Psoas muscle (tissue), 8 donors: ENCODE results near the gene ARRDC3. TPM values are rescaled to one million over a fixed set of nuclear protein-coding genes. Genes with fewer than 3 reads are reported as not detected.
"Not testable (repeated sequence)": the region's sequence is repeated elsewhere in the genome, so short reads cannot be mapped to it uniquely, and the experiment has no call there.

ENCODE experiments used
- ATAC-seq, 4 donors: fragments of 200-7000 bp; cut with Tn5 transposase; one replicate each; pipeline ENCODE4 v1.9.1; 2020; ENCODE audit warnings: moderate library complexity in 3 of 4, mild to moderate bottlenecking in 2 of 4
- DNase-seq, 2 donors: peaks; one replicate each; pipeline ENCODE4 v3.0.0-alpha.2; 2020
- H3K27ac ChIP-seq: fragments of 200-600 bp; one replicate; pipeline ENCODE4 v1.8.0; 2022
- H3K27me3 ChIP-seq, 3 donors: fragments of 200-600 bp in 1 of 3; one replicate each; pipeline versions ENCODE4 v1.6.1 to v1.8.0; 2013 to 2022; ENCODE audit warnings: low read length in 2 of 3, mild to moderate bottlenecking in 2 of 3, moderate library complexity in 1 of 3; ENCODE audit not compliant: insufficient read depth in 3 of 3
- H3K36me3 ChIP-seq, 2 donors: fragments of 200-600 bp in 1 of 2; one replicate each; pipeline versions ENCODE4 v1.6.1 to v1.8.0; 2013 to 2022; ENCODE audit warnings: low read depth in 1 of 2, mild to moderate bottlenecking in 1 of 2, moderate library complexity in 1 of 2; ENCODE audit not compliant: insufficient read depth in 1 of 2
- H3K4me1 ChIP-seq: fragments of 200-600 bp; one replicate; pipeline ENCODE4 v1.8.0; 2022
- H3K4me3 ChIP-seq: fragments of 200-600 bp; one replicate; pipeline ENCODE4 v1.8.0; 2022; ENCODE audit warnings: mild to moderate bottlenecking
- H3K9me3 ChIP-seq: fragments of 200-600 bp; one replicate; pipeline ENCODE4 v1.8.0; 2022
- WGBS, 3 donors: extraction: QIAGEN DNeasy Blood & Tissue Kit; methylation state at CpG; one replicate each; pipeline versions ENCODE4 v1.1.6 to v1.1.7; 2013; 5-methylcytosine and 5-hydroxymethylcytosine counted together
- intact Hi-C, 2 donors: fragments of 100-400 bp; cut with DNase I; formaldehyde crosslinking; loops; one replicate each; pipeline versions ENCODE4 v1.11.0 to v1.14.2; 2022
- polyA plus RNA-seq, 3 donors: library from polyadenylated mRNA; stranded (reverse); fragments of 200-250 nt; gene quantifications; one replicate each; pipeline ENCODE4 v1.2.3, GENCODE V29; 2013
- total RNA-seq, 4 donors: library from RNA; stranded (reverse); fragmentation: NEBNext Ultra II Directional in 2 of 4; extraction: Animal tissue kit (Norgen Biotek cat#: 25700) in 2 of 4; gene quantifications; one replicate each; pipeline versions ENCODE4 v1.2.1 to v1.2.4, GENCODE V29; 2021 to 2023
- TF ChIP-seq, protein P1 (sequence below): fragments of 200-600 bp; IDR thresholded peaks from one replicate; pipeline ENCODE4 v1.8.0; 2022; ENCODE audit warnings: antibody characterized with exemption
- donor health status: healthy with polysubstance abuse.
- donor health status: DM: no; HTN: no; CAD: no; lungs with moderate emphysema.
- donor health status: Bipolar disorder and iron deficiency.
- donor health status: healthy.
- donor health status: DM: yes; HTN: yes; CAD: no.
- donor health status: DM: no; HTN: no; CAD: no.
- donor health status: DM: no; HTN: no; CAD: no.
- donor health status: DM: yes; HTN: yes; CAD: no.

Gene ARRDC3
- total and polyA plus RNA-seq, 7 donors, result 28.6 to 137 (median 63.2) TPM

DNA sequence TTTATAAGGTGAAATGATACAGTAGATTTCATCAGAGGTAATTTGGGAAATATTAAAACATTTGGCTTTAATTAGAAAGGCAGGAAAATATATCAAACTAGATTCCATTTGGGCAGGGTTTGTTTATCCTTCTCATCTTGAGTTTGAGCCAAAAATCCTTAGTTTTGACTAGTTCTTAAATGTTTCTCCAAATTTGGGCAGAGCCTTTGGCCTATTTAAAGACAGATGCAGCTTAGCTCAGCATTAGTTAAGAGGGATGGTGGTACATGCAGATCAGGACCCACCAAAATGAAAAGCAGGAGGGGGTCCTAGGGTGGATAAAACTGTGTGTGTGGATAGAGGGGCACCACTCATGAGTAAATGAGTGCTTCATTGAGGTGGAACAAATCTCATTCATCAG is 20.3 kb upstream of the ARRDC3 start:
- Histone ChIP-seq H3K27ac (no peak overlapping the region), H3K4me1 (no peaks in the 10 kb centered on the region), H3K9me3 (no peaks in the 10 kb centered on the region), H3K27me3 (no peaks in the 10 kb centered on the region), H3K4me3 (no peak overlapping the region), H3K36me3 (no peaks in the 10 kb centered on the region)
- DNase-seq (no peak), ATAC-seq (no peak)
- intact Hi-C loops, result no loop called here
- TF ChIP-seq, protein P1, sequence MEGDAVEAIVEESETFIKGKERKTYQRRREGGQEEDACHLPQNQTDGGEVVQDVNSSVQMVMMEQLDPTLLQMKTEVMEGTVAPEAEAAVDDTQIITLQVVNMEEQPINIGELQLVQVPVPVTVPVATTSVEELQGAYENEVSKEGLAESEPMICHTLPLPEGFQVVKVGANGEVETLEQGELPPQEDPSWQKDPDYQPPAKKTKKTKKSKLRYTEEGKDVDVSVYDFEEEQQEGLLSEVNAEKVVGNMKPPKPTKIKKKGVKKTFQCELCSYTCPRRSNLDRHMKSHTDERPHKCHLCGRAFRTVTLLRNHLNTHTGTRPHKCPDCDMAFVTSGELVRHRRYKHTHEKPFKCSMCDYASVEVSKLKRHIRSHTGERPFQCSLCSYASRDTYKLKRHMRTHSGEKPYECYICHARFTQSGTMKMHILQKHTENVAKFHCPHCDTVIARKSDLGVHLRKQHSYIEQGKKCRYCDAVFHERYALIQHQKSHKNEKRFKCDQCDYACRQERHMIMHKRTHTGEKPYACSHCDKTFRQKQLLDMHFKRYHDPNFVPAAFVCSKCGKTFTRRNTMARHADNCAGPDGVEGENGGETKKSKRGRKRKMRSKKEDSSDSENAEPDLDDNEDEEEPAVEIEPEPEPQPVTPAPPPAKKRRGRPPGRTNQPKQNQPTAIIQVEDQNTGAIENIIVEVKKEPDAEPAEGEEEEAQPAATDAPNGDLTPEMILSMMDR, result no peak

DNA sequence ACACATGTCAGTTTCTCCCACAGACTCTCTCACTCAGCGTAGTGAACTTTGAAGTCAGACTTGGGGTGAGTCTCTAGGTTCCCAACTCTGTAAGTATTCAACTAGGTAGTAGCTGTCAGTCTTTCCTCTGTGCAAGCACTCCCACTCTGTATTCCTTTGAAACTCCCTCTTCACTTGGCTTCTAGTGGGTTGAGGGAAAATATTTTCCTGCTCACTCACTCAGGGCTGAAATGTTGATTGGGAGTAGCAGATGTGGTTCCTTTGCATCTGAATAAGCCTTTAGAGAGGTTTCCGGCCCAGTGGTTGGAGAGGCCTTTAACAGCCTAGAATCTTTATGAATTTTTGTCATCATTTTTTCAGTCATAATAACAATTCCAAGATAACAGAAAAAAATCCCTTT is 18.1 kb upstream of the ARRDC3 start:
- WGBS, 3 donors, result 92 to 98% (median 98%) methylated on average over 2 of the region's 2 CpGs
- no peak for ATAC-seq
- TF ChIP-seq, protein P1, result no peak
- Histone ChIP-seq H3K4me3 (no peak overlapping the region), H3K27me3 (no peaks in the 10 kb centered on the region), H3K4me1 (no peaks in the 10 kb centered on the region), H3K36me3 (no peaks in the 10 kb centered on the region), H3K27ac (no peak overlapping the region), H3K9me3 (no peaks in the 10 kb centered on the region)
- intact Hi-C loops, result no loop called here
- DNase-seq, result no peak

DNA sequence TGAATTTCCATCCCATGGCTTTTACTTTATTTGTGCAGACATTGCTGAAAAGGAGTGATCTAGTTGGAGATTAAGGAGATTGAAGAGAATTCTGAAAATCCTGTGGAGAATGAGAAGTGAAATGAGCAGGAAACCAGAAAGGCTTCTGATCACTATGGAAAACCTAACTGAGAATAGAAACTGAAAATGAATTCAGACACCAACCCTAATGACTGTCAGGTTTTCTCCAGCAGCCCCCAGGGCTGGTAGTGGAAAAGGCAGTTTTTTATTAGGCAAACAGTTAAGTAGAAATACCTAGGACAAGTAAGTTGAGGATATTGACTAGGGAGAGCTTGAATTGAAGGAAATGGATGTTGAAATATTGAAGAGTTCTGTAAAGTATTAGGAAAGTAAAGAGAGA is 14.7 kb upstream of the ARRDC3 start:
- no peak overlapping the region for H3K27ac ChIP-seq
- H3K9me3 ChIP-seq, result no peaks in the 10 kb centered on the region
- TF ChIP-seq, protein P1, result no peak
- intact Hi-C loops, result no loop called here
- H3K4me1 ChIP-seq, result no peaks in the 10 kb centered on the region
- DNase-seq (no peak), ATAC-seq (no peak)
- no peaks in the 10 kb centered on the region for H3K27me3 ChIP-seq
- no peak overlapping the region for H3K4me3 ChIP-seq
- H3K36me3 ChIP-seq, result no peaks in the 10 kb centered on the region

DNA sequence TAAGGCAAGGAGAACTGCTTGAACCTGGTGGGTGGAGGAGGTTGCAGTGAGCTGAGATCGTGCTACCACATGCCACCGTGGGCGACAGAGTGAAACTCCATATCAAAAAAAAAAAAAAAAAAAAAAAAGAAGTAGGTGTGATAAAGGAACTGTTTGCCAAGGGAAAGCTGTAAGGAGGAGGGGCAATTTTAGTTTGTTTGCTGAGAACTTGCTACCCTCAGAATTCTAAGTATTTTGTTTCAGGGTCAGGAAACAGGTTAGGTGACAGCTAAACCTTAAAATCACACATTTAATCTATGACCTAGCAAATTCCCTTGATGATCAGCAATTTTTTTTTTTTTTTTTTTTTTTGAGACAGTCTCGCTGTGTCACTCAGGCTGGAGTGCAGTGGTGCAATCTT is 7.2 kb upstream of the ARRDC3 start:
- H3K36me3 ChIP-seq, result no peaks in the 10 kb centered on the region
- no peak overlapping the region for H3K4me3 ChIP-seq
- WGBS, 3 donors, result 54 to 56% (median 55%) methylated on average over 4 of the region's 4 CpGs
- H3K27me3 ChIP-seq, result no peaks in the 10 kb centered on the region
- H3K4me1 ChIP-seq, result no peaks in the 10 kb centered on the region
- ATAC-seq (no peak), DNase-seq (no peak)
- TF ChIP-seq, protein P1, result no peak
- intact Hi-C loops, result no loop called here
- H3K27ac ChIP-seq, result no peak overlapping the region
- no peaks in the 10 kb centered on the region for H3K9me3 ChIP-seq

DNA sequence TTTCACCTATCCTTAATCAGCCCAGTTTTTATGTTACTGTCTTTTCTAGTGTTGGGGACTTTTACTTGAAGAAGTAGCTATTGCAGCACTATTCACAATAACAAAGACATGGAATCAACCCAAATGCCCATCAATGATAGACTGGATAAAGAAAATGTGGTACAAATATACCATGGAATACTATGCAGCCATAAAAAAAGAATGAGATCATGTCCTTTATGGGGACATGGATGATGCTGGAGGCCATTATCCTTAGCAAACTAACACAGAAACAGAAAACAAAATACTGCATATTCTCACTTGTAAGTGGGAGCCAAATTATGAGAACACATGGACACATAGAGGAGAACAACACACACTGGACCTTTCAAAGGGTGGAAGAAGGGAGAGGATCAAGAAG is 6.4 kb upstream of the ARRDC3 start:
- not testable (repeated sequence) for H3K27me3 ChIP-seq, H3K4me3 ChIP-seq, H3K4me1 ChIP-seq, H3K27ac ChIP-seq, H3K9me3 ChIP-seq, DNase-seq, ATAC-seq, H3K36me3 ChIP-seq
- intact Hi-C loops, result loop anchor here in 1 of 2 donors (5.0 to 10.0 kb wide), 3 partner anchors 162 to 525 kb away; no protein-coding TSS in a partner anchor
